Parathyroid adenoma (tissue), 2 donors: ENCODE measurements around the gene DUSP1.
A peak's percentile ranks its signal among the peaks of the same experiment; 100 is the strongest.

Experiments
- H2AFZ ChIP-seq: fragments of 300-600 bp; sonication (generic); one replicate; pipeline ENCODE4 v1.7.0; 2017; ENCODE audit warnings: antibody characterized with exemption, mild to moderate bottlenecking
- H3K27ac ChIP-seq: fragments of 300-600 bp; sonication (generic); one replicate; pipeline ENCODE4 v1.7.0; 2017
- H3K27me3 ChIP-seq: fragments of 300-600 bp; sonication (generic); one replicate; pipeline ENCODE4 v1.7.0; 2017; ENCODE audit warnings: low read length; ENCODE audit not compliant: control insufficient read depth, insufficient read depth
- H3K36me3 ChIP-seq: fragments of 300-600 bp; sonication (generic); one replicate; pipeline ENCODE4 v1.7.0; 2017; ENCODE audit warnings: low read length; ENCODE audit not compliant: control insufficient read depth, insufficient read depth
- H3K4me1 ChIP-seq: fragments of 300-600 bp; sonication (generic); one replicate; pipeline ENCODE4 v1.7.0; 2017; ENCODE audit warnings: control low read depth
- H3K4me2 ChIP-seq: fragments of 300-600 bp; sonication (generic); one replicate; pipeline ENCODE4 v1.7.0; 2017; ENCODE audit warnings: low read length
- H3K4me3 ChIP-seq: fragments of 300-600 bp; sonication (generic); one replicate; pipeline ENCODE4 v1.7.0; 2017; ENCODE audit warnings: low read depth, low read length
- H3K79me2 ChIP-seq: fragments of 300-600 bp; sonication (generic); one replicate; pipeline ENCODE4 v1.7.0; 2017; ENCODE audit warnings: control low read depth
- H3K9ac ChIP-seq: fragments of 300-600 bp; sonication (generic); one replicate; pipeline ENCODE4 v1.7.0; 2017; ENCODE audit warnings: mild to moderate bottlenecking
- H3K9me3 ChIP-seq: fragments of 300-600 bp; sonication (generic); one replicate; pipeline ENCODE4 v1.7.0; 2017; ENCODE audit warnings: low read length; ENCODE audit not compliant: control insufficient read depth
- CTCF ChIP-seq: fragments of 300-600 bp; sonication (generic); IDR thresholded peaks from one replicate; pipeline ENCODE4 v1.7.0; 2017; ENCODE audit warnings: antibody characterized with exemption, mild to moderate bottlenecking
- donor health status: primary hyperparathyroidism.

DUSP1 gene

GRCh38 chr5:172722327-172722815 lies 48.6 kb downstream of the DUSP1 start:
- no peak for TF ChIP-seq CTCF
- Histone ChIP-seq H3K9me3 (no peaks in the 10 kb centered on the region), H3K27me3 (no peaks in the 10 kb centered on the region), H3K36me3 (no peaks in the 10 kb centered on the region), H3K27ac (peak overlapping the region; percentile 60), H3K9ac (no peak overlapping the region), H3K4me3 (peak overlapping the region; percentile 41), H3K4me2 (peak overlapping the region; percentile 64), H3K4me1 (peaks cover 15% of the 10 kb centered on the region), H3K79me2 (no peaks in the 10 kb centered on the region), H2AFZ (peak overlapping the region; percentile 45)

GRCh38 chr5:172721455-172722326 lies 49.3 kb downstream of the DUSP1 start:
- peaks cover 15% of the 10 kb centered on the region for H3K4me1 ChIP-seq
- peak overlapping the region; percentile 41 for H3K4me3 ChIP-seq
- no peaks in the 10 kb centered on the region for H3K79me2 ChIP-seq
- peak overlapping the region; percentile 64 for H3K4me2 ChIP-seq
- H3K27ac ChIP-seq: peak overlapping the region; percentile 60
- H3K9ac ChIP-seq: no peak overlapping the region
- H2AFZ ChIP-seq: peak overlapping the region; percentile 45
- H3K9me3 ChIP-seq: no peaks in the 10 kb centered on the region
- no peaks in the 10 kb centered on the region for H3K27me3 ChIP-seq
- no peaks in the 10 kb centered on the region for H3K36me3 ChIP-seq
- no peak for TF ChIP-seq CTCF

- TF ChIP-seq CTCF: no peak
- no peaks in the 10 kb centered on the region for H3K9me3 ChIP-seq
- no peak overlapping the region for H3K4me3 ChIP-seq
- peaks cover 15% of the 10 kb centered on the region for H3K4me1 ChIP-seq
- no peaks in the 10 kb centered on the region for H3K36me3 ChIP-seq
- no peak overlapping the region for H3K27ac ChIP-seq
- H3K79me2 ChIP-seq: no peaks in the 10 kb centered on the region
- peak overlapping the region; percentile 25 for H2AFZ ChIP-seq
- H3K27me3 ChIP-seq: no peaks in the 10 kb centered on the region
- no peak overlapping the region for H3K9ac ChIP-seq
- H3K4me2 ChIP-seq: no peak overlapping the region
Measured at GRCh38 chr5:172720655-172721054, 50.3 kb downstream of the DUSP1 start.

GRCh38 chr5:172719211-172719610 lies 51.8 kb downstream of the DUSP1 start:
- no peak for TF ChIP-seq CTCF
- Histone ChIP-seq H3K79me2 (no peaks in the 10 kb centered on the region), H3K27me3 (no peaks in the 10 kb centered on the region), H3K36me3 (no peaks in the 10 kb centered on the region), H2AFZ (no peak overlapping the region), H3K27ac (no peak overlapping the region), H3K4me2 (no peak overlapping the region), H3K9ac (no peak overlapping the region), H3K4me1 (peaks cover 15% of the 10 kb centered on the region), H3K4me3 (no peak overlapping the region), H3K9me3 (no peaks in the 10 kb centered on the region)
